ENCODE measurements around the gene ZNF74. TPM values are rescaled to one million over a fixed set of nuclear protein-coding genes. Genes with fewer than 3 reads are reported as not detected.
A peak's percentile ranks its signal among the peaks of the same experiment; 100 is the strongest.

ZNF74 gene
- total and polyA plus RNA-seq, 2 donors (not counting 1 experiment from before 2014, with no cell fraction given) = 11.6 TPM

DNA sequence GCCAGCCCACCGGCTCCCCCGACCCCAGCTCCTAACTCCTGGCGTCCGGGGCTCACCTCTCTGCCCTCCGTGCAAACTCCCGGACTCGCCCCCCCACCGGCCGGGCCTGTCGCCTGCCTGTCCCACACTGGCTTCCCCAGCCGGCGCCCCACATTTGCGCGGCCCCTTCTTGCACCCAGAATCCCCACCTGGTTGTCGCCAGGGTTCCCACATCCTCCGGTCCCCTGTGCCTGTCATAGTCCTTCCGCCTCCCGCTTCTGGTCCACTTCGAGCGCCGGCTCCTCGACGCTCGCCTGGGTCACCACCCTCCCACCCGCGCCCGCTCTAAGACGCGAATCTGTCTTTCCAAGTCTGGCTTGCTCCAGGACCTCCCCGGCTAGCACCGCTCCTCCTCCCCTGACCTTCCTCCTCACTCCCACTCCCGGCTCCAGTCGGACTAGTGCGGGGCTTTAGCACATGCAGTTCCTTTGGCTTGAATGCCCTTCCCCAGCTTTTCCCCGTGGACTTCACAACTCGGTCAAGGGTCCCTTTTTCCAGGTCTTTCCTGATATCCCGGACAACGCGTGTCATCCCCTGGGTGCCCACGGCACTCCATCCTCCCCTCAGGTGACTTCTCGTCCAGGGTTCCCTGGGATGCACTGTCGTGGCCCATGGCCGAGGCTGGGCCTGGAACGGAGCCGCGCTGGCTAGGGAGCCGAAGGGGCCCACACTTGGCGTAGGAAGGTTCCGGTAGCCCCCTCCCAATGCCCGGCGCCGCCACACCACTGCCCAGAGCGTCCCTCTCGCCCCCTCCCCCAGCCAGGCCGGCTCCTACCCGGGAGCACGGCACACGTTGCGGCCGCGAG, 43.0 kb downstream of the ZNF74 start:
- ChIA-PET POLR2A (no interaction called here), CTCF (interaction anchor here (1.2 kb wide), 1 partner anchor 26 kb away, joined by 3 read pairs; no protein-coding TSS in a partner anchor)
- DNase-seq = peak; percentile 54
- no peaks in the 10 kb centered on the region for H3K79me2 ChIP-seq (ENCODE audit: control insufficient read depth, insufficient read depth, low read length)
- H3K27ac ChIP-seq (ENCODE audit: low read length in 2 of 2) = no peak overlapping the region
- H3K4me1 ChIP-seq (ENCODE audit: control insufficient read depth in 2 of 2, insufficient read depth in 2 of 2, low read length in 2 of 2) = peaks cover 19 to 31% of the 10 kb centered on the region in 2 donors
- H3K27ac Mint-ChIP-seq = no peak overlapping the region
- 5% methylated on average over 61 of the region's 61 CpGs for WGBS (ENCODE audit: insufficient coverage)
- intact Hi-C loops (cut with micrococcal nuclease) = no loop called here
- peak overlapping the region; percentile 42 for H2AFZ ChIP-seq (ENCODE audit: insufficient read depth, low read depth, low read length, poor library complexity, severe bottlenecking)
- peaks cover 0 to 67% (median 31%) of the 10 kb centered on the region in 4 experiments for H3K27me3 ChIP-seq (replicated peaks in 1 of 4; ENCODE audit: control extremely low read depth in 1 of 4, control insufficient read depth in 3 of 4, insufficient read depth in 4 of 4, low read length in 3 of 4)
- H3K4me3 ChIP-seq (ENCODE audit: control extremely low read depth in 1 of 5, extremely low read depth in 1 of 5, insufficient read depth in 1 of 5, low read depth in 2 of 5, low read length in 4 of 5) = peak overlapping the region in 4 of 5 experiments; percentile 19 to 41 (median 38)
- H3K4me2 ChIP-seq (replicated peaks; ENCODE audit: low read depth, low read length, poor library complexity, severe bottlenecking) = peak overlapping the region; percentile 87
- peak; percentile 11 for ATAC-seq (ENCODE audit: low read depth)
- peak; percentile 92 for TF ChIP-seq EZH2 (IDR thresholded peaks at IDR 0.05; ENCODE audit: borderline replicate concordance, insufficient read depth, low read depth, low read length, poor library complexity, severe bottlenecking)
- TF ChIP-seq, protein P1, sequence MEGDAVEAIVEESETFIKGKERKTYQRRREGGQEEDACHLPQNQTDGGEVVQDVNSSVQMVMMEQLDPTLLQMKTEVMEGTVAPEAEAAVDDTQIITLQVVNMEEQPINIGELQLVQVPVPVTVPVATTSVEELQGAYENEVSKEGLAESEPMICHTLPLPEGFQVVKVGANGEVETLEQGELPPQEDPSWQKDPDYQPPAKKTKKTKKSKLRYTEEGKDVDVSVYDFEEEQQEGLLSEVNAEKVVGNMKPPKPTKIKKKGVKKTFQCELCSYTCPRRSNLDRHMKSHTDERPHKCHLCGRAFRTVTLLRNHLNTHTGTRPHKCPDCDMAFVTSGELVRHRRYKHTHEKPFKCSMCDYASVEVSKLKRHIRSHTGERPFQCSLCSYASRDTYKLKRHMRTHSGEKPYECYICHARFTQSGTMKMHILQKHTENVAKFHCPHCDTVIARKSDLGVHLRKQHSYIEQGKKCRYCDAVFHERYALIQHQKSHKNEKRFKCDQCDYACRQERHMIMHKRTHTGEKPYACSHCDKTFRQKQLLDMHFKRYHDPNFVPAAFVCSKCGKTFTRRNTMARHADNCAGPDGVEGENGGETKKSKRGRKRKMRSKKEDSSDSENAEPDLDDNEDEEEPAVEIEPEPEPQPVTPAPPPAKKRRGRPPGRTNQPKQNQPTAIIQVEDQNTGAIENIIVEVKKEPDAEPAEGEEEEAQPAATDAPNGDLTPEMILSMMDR (IDR thresholded peaks at IDR 0.05) = no peak
- H3K9me3 Mint-ChIP-seq (ENCODE audit: insufficient read depth) = no peaks in the 10 kb centered on the region
- peaks cover 47% of the 10 kb centered on the region for H3K27me3 Mint-ChIP-seq
- H3K9ac ChIP-seq (ENCODE audit: low read length) = peak overlapping the region; percentile 53
- peaks cover 0 to 20% (median 0%) of the 10 kb centered on the region in 3 donors for H3K9me3 ChIP-seq (ENCODE audit: control extremely low read depth in 1 of 3, control insufficient read depth in 2 of 3, insufficient read depth in 1 of 3, low read length in 2 of 3)
- peaks cover 0 to 3% of the 10 kb centered on the region in 2 experiments for H3K36me3 ChIP-seq (replicated peaks in 1 of 2; ENCODE audit: control extremely low read depth in 1 of 2, control insufficient read depth in 1 of 2, extremely low read depth in 1 of 2, insufficient read depth in 2 of 2, low read length in 1 of 2)
- H3K4me1 Mint-ChIP-seq = peaks cover 25% of the 10 kb centered on the region
- peak overlapping the region; percentile 85 for H3K4me3 Mint-ChIP-seq
- peaks cover 19% of the 10 kb centered on the region for H4K20me1 ChIP-seq (ENCODE audit: control insufficient read depth, insufficient read depth, low read length, poor library complexity, severe bottlenecking)

Measured in B cell (primary cell).